ENCODE data around the gene CNTN4. TPM values are rescaled to one million over a fixed set of nuclear protein-coding genes. Genes with fewer than 3 reads are reported as not detected.

Gene CNTN4
- total and polyA plus RNA-seq, 2 of the 8 experiments (the other 6 are each of a cell fraction or from before 2014, with no cell fraction given): 0.41 to 2.2 TPM

DNA sequence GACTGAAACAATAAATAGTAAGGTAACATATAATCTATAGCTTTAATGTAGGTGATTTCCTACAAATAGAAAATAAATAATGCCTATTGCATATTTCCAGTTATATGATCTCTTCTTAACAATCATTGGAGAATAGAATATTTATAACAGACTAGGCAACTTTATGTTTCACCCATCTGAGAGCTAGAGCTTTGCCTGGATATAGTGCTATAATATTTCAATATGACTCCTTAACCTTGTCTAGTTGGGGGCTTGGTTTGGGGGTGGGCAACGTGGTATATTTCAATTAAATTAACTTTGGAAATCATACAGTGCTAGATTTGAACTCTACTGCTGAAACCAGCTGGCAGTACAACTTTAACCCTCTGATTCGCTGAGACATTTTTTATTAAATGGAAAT, 265.2 kb downstream of the CNTN4 start:
- H2BK20ac ChIP-seq (ENCODE audit: low read length): no peak overlapping the region
- no peak overlapping the region for H2BK15ac ChIP-seq (ENCODE audit: low read length)
- no peak overlapping the region for H2BK5ac ChIP-seq (ENCODE audit: low read depth, low read length)
- H3K56ac ChIP-seq (replicated peaks; ENCODE audit: insufficient read length, low read depth, low read length): no peak overlapping the region
- H3K27ac ChIP-seq (ENCODE audit: low read depth, low read length): no peak overlapping the region
- no peak overlapping the region for H3K9ac ChIP-seq (replicated peaks in 1 of 4; ENCODE audit: extremely low read depth in 1 of 4, low read depth in 3 of 4, low read length in 3 of 4)
- no peak overlapping the region for H4K5ac ChIP-seq (ENCODE audit: insufficient read length, low read depth, low read length)
- H2BK120ac ChIP-seq (replicated peaks; ENCODE audit: low read depth, low read length): no peak overlapping the region
- no peak for DNase-seq (ENCODE audit: low read depth in 1 of 2, low spot score in 2 of 2)
- H3K23me2 ChIP-seq (ENCODE audit: low read depth, low read length): no peaks in the 10 kb centered on the region
- no peak overlapping the region for H3K14ac ChIP-seq (ENCODE audit: insufficient read length)
- 83% methylated on average over 2 of the region's 2 CpGs; no CpG with 5 or more reads in 1 of the 2 experiments for WGBS, 2 experiments (ENCODE audit: extremely low coverage in 1 of 2, insufficient coverage in 1 of 2, insufficient read length in 1 of 2, insufficient replicate concordance in 2 of 2, low coverage in 1 of 2, low lambda C conversion rate in 2 of 2, missing lambda C conversion rate in 1 of 2)
- no peaks in the 10 kb centered on the region for H3K79me2 ChIP-seq (ENCODE audit: control insufficient read depth in 1 of 2, insufficient read depth in 2 of 2, low read length in 2 of 2)
- no peak overlapping the region for H2BK12ac ChIP-seq (ENCODE audit: low read depth, low read length)
- no peaks in the 10 kb centered on the region for H3K27me3 ChIP-seq (replicated peaks in 1 of 4; ENCODE audit: control insufficient read depth in 3 of 4, extremely low read depth in 1 of 4, insufficient read depth in 3 of 4, low read length in 3 of 4)
- H4K20me1 ChIP-seq (replicated peaks in 1 of 2; ENCODE audit: control insufficient read depth in 1 of 2, insufficient read depth in 2 of 2, low read length in 2 of 2): no peaks in the 10 kb centered on the region
- FAIRE-seq: no peak
- H3K23ac ChIP-seq (ENCODE audit: insufficient read length): no peak overlapping the region
- H3K79me1 ChIP-seq (ENCODE audit: low read depth, low read length): no peaks in the 10 kb centered on the region
- TF ChIP-seq JUN (IDR thresholded peaks at IDR 0.05; ENCODE audit: low read depth, low read length) (no peak), RAD21 (IDR thresholded peaks at IDR 0.05 in 1 of 2, conservative IDR thresholded peaks at IDR 0.05 in 1 of 2; ENCODE audit: low read depth in 2 of 2, low read length in 2 of 2) (no peak), ASH2L (IDR thresholded peaks at IDR 0.05; ENCODE audit: low read length) (no peak), EP300 (IDR thresholded peaks at IDR 0.05; ENCODE audit: borderline replicate concordance in 1 of 2, low read depth in 2 of 2, low read length in 2 of 2) (no peak), SRF (IDR thresholded peaks at IDR 0.05; ENCODE audit: low read depth, low read length) (no peak), RBBP5 (IDR thresholded peaks at IDR 0.05; ENCODE audit: borderline replicate concordance, low read depth, low read length) (no peak)
- H3K36me3 ChIP-seq (ENCODE audit: control insufficient read depth in 2 of 4, insufficient read depth in 4 of 4, low read length in 3 of 4): no peaks in the 10 kb centered on the region
- no peak overlapping the region for H3K18ac ChIP-seq (ENCODE audit: extremely low read depth, low read length)
- no peaks in the 10 kb centered on the region for H3K9me3 ChIP-seq (ENCODE audit: insufficient read depth in 2 of 2, low read depth in 1 of 2, low read length in 1 of 2)
- H3K4me2 ChIP-seq (ENCODE audit: insufficient read depth in 1 of 2, low read depth in 2 of 2, low read length in 2 of 2): no peak overlapping the region
- H3K4me3 ChIP-seq (ENCODE audit: extremely low read depth in 1 of 4, insufficient read depth in 2 of 4, low read depth in 3 of 4, low read length in 4 of 4): no peak overlapping the region
- H3K4ac ChIP-seq (replicated peaks; ENCODE audit: insufficient read length, low read depth, low read length): no peak overlapping the region
- no peak overlapping the region for H2AFZ ChIP-seq (ENCODE audit: low read length)
- H3K4me1 ChIP-seq (replicated peaks in 1 of 4; ENCODE audit: control insufficient read depth in 3 of 4, insufficient read depth in 4 of 4, low read length in 3 of 4): peaks cover 0 to 2% (median 0%) of the 10 kb centered on the region in 4 experiments; a peak in 2 of 7 replicates
- H4K8ac ChIP-seq (ENCODE audit: extremely low read depth, insufficient read depth, low read length): no peak overlapping the region
- no peak overlapping the region for H4K91ac ChIP-seq (replicated peaks; ENCODE audit: insufficient read length, low read length)
- ChIA-PET CTCF (ENCODE audit: partially characterized antibody) (no interaction called here), POLR2A (ENCODE audit: partially characterized antibody) (no interaction called here)
- H2AK5ac ChIP-seq (ENCODE audit: low read depth, low read length): no peak overlapping the region
